Inflammatory macrophage treated with lipopolysaccharide for 4 hours (primary cell): Measurements from ENCODE around the gene TMEM269.
A peak's percentile ranks its signal among the peaks of the same experiment; 100 is the strongest.

ENCODE experiments used
- DNase-seq: peaks from one replicate; pipeline ENCODE4 v3.0.0-alpha.2; 2020

The TMEM269 gene, protein sequence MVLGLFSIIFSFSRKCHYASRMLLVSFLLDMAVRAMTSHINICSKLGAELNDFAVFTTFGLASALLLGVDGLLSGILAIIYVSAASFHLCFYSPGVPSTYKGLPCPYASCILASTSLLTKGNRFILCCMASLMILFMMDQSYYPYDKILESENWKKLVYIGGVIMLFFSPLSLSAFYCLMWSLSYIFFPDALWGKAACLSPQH

DNA sequence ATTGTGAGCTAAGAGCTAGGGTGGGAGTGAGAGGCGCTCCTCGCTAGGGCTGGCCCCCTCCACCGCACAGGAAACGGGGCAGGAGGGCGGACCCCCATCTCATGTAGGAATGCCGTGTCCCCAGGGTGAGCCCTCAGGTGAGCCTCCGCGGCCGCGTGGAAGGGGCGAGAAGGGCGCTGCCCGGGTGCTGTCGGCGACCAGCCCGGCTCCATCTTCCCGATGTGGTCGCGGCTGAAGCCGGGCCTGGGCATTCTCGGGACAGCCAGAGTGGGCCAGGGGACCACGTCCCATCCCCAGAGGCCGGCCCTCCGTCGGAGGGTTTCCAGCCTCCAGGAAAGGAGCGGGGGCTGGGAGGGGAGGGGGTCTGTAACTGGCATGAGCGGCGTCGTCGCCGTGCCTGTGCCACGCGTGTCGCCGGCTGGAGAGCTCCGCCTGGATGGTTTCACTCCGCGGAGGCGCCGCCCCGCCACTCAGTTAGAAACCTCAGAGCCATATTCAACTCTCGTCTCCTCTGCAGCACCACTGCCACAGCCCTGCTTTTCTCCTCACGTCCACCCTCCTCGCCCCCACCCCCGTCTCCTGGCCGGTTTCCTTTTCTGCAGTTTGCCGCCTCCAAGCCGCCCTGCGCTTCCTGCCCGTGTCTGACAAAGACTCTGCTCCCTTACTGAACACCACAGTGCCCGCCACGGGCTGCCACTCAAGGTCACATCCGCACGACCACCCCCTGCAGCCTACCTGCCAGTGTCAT is at the start of gene TMEM269:
TSS of gene TMEM269 (plus strand) at position 46 of the 748 bp plus-strand sequence. CDS start 4,903 bp downstream, outside the sequence.
- no peak for DNase-seq

DNA sequence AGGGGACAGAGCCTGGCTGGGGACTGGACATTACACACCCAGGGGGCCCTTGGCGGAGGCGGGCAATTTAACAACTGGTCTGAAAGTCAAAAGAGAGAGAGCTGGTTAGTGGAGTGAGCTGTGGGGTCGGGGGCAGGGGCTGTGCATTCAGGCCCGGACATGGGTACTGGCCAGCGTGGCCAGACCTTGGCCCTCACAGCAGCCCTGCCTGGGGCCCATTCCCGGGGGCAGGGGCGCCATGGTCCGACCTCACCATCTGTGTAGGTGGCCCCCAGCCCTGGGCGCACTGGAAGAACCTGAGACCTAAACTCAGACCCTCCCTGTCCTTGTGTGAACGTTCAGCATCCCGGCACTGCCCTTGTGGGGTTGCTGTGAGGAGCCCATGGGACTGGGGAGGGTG is 49.7 kb upstream of the TMEM269 start:
- DNase-seq, result no peak

DNA sequence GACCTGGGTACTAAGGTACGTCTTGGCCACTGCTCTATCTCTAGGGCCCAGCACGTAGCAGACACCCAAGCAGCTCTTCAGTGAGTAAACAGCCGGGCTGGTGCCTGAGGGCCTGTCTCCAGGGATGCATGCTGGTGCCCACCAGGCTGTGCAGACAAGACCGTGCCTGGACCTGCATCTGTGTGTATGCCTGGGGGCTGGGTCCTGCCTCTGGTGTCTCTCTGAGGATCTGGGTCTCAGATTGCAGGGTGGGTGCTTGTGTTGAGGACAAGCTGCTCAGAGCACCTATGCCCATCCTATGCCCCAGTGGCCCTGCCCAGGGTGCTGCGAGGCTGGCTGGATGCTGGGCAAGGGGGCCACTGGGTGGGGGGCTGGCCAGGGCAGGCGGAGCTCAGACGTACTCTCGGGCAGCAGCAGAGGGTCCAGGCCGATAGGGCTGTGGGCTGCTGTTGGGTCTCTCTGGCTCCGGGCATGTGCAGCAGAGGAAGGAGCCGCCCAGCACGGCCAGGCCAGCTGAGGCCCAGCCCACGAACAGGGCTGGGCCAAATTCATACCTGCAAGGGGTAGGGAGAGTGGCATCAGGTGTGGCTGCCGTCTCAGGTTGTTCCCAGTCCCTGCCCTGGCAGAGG is 49.2 kb upstream of the TMEM269 start:
- DNase-seq, result no peak

DNA sequence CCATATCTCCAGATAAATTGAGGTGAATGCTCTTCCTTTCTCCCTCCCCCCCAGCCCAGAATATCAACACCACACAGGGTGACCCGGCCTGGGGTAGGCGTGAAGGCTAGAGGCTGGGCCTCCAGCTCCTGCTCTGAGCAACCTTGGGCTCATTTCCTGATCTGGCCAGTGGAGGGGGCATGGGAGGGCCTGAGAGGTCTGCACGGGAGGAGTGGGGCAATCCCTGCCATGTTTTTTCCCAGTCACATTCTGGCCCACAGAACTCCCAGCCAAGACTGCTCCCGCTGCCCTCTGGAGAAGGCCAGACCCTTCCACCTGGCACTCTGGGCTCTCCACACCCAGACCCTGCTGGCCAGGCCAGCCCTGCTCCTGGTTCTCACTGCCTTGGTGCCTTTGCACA is 48.6 kb upstream of the TMEM269 start:
- DNase-seq, result peak; percentile 51

DNA sequence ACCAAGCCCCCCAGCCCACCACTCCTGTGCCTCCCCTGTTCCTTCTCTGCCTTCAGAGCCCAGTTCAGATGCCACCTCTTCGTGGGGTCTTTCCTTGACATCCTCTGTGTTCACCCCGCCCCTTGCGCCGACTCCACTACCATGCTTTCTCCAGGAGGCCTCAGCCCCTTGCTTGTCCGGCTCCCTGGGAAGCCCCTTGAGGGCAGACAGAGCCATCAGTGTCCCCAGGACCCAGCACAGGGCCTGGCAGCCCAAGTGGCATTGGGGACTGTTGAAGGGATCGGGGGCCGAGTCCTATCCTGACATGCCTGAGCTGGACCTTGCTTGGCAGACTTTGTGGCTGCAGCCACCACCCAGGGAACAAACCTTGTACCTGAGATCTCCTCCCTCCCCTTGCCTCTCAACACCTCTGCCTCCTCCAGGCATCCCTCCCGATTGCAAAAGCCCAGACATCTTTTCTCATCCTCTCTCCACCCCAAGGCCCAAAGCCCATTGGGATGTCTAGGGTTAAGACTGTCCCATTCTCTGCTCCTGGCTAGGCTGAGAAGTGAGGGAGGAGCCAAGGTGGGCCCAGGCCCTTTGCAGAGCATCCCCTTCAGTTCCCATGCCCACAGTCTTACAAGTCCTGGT is 48.1 kb upstream of the TMEM269 start:
- no peak for DNase-seq

DNA sequence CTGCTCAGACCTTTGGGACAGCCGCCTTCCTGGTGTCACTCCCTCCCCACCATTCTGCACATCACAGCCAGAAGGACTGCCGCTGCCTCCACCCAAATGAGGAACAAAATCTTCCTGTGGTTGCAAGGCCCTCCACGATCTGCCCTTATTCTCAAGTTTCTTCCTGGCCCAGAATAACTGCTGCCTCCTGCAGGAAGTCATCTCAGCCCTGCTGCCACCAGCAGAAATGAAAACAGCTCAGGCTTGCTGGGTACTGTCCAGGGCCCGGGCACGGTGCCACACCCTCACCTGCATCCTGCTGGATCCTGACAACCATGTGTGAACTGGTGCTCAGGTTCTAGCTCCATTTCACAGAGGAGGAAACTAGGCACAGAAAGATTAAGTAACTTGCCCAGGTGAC is 47.5 kb upstream of the TMEM269 start:
- DNase-seq, result peak; percentile 55

DNA sequence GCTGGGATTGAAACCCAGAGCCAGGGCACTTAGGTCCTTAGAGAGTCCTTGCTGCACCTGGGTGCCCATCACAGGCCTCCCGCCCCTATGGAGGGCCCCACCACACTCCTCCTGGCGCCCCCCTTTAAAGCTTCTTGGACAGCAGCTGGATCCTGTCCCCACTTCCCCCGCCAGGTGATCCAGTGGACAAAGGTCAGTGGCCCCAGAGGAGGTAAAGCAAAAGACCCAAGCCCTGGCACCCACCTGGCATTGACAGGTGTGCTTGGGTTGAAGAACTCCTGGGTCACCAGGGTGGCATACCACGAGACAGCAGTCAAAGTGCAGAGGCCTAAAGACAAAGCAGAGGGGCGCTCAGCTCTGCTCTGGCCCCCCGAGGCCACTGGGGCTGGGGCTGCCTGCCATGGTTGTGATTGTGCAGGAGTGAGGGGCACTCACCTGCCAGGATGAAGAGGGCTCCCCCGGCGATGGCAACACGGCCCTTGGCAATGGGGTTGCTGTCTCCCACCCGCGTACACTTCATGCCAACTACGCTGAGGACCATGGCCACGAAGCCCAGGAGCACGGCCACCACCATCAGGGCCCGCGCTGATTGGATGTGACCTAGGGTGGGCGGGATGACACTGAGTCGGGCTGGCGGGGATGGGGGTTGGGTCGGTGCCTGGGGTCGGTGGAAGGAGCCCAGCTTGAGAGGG is 46.7 kb upstream of the TMEM269 start:
- no peak for DNase-seq

DNA sequence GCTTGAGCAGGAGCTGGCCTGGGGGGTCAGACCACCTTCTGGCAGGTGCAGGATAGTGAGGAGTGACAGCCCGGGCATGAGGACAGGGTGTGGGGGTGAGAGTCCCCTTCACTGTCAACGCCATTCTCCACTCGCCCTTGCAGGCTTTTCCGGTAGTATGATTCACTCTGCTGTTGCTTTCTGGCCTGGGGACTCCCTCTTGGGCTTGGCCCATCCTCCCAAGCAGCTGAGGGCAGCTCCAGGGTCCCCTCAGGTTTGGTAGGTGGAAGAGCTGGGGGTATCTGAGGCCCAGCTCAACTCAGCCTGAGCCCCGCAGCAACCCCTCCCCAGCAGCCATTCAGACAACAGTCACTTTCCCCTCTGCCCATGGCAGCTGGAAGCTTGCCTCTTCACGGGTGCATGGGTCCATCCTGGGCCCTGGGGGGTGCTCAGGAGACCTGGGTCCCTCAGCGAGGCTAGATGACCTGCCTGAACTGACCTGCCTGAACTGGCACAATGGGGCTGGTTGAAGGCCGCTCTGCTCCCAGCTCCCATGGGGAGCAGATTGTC is 46.0 kb upstream of the TMEM269 start:
- DNase-seq, result no peak

DNA sequence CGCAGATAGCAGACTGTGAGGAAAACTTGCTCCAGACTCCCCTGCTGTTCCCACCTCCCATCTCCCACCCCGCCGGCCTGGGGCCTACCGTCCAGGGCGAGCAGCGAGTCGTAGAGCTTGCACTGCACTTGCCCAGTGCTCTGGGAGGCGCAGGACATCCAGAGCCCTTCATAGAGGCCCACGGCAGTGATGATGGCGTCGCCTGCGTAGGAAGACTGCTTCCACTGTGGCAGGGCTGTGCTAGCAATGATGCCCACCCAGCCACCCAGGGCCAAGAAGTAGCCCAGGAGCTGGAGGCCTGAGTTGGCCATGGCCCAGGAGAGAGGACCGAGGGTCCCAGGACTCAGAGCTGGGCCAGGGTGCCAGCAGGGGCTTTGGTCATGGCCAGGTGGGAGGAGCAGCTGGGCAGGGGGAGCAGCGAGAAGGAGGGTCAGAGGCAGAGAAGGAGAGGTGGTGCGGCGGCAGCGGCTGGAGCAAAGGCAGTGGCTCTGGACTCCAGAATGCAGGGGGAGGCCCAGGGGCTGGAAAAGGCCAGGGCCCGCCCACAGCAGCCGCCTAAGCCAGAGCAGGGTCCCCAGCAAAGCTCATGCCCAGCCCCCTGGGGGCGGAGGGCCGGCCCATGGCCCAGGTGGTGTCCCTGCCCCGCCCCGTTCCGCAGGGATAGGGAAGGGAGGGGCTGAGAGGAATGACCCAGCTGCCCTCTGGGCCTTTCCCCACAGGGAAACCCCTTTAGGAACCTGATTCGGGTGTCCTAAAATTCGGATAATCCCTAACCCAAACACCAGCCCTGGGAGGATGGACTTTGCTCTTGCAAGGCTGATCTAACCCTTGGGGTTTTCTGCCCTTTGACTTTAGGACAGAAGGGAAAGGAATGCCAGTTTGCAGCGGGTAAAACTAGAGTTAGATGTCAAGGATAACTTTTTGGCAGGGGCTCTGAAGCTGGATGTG is 44.8 kb upstream of the TMEM269 start, which contains the start of gene CLDN19:
TSS of gene CLDN19 (minus strand) at position 484 of the 948 bp plus-strand sequence. CDS start at position 311, 173 bp downstream.
- no peak for DNase-seq

DNA sequence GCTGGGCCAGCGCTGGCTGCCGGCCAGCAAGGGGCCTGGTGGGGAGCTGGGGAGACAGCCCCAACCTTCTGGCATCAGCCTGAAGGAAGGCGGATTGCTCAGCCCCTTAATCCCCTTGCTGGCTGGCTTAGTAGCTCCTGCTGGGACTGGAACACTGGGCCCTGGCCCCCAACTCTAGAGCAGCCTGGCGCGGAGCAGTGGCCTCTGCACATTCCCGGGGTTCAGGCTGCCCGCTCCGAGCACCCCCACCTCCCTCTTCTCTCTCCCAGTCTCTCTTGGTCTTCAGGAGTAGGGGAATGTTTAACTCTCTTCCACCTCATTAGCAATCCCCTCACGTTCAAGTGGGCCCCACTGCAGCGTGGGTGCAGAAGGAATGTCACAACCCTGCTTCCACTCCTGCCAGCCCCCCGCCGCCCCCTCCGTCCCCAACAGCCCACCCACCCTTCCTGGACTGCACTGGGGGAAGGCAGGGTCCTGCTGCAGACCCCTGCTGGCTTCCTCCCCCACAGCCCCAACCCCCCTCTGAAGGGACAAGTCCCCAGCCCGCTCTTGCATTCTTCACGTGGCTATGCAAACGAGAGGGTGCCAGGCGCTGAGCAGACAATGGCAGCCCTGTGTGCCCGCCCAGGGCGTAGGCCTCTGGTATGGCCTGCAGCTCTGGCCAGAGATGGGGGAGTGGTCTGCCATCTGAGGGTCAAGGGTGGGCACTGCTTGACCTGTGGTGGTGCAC is 43.8 kb upstream of the TMEM269 start:
- DNase-seq, result no peak

DNA sequence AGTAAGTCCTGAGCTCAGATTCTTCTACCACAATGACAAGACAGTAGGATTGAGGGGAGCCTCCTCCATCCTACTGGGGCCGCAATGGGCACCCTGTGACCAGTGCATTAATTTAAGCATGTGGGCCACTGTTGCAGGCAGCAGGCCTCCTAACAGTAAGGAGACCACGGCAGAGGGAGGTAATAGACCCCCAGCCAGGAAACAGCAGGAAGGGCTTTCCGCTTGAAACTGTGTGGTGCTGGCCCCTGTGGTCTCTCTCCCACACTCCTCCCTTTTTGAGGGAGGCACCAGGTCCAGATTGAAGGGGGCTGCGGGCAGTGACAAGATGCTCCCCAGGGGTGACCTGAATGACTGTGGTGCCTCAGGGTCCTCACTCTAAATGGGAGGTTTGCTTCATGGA is 43.1 kb upstream of the TMEM269 start:
- DNase-seq, result no peak

DNA sequence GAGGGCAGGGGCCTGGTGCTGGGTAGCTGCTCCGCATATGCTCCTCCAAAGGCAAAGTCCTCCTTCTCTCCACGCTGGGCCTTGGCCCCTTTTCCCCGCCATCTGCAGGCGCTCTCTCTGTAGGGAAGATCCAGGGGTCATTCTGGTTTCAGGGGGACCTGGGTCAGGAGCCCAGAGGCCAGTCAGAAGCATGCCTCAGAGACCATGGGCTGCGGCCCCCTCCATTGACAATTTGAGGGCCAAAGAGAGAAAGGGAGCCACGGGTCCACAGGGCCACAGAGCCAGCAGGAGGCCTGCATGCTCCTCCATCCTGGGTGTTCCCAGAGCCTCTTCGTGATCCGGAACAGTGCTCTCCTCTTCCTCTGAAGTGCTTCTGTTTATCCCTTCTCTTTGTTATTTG is 42.6 kb upstream of the TMEM269 start:
- DNase-seq, result no peak

DNA sequence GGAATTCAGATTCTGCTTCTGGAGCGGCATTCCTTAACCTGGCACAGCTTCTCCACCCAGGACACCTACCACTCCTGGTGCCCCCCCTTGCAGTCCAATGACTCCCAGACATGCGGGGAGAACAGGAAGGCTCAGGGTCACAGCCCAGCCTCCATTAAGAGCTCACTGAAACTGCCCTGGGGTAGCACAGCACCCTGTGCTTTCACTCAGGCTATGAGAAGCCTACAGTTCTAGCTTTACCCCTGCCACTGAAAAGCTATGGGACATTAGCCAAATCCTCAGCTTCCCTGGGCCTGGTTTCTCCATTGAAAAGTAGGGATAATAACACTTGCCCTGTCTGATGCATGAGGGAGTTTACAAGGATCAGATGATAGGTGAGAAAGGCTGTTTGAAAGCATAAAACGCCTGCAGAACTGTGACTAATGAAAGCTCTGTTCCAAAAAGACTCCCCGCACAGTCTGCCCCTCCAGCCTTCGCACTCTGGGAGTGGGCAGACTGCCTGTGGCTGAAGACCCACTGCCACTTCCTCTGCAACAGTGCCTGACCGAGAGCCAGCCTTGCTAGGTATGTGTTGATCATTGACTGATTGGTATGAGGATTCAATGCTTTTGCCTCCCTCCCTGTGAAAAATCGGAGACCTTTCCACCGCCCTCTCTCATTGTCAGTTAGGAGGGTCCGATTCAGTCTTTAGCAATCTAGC is 42.0 kb upstream of the TMEM269 start:
- no peak for DNase-seq

DNA sequence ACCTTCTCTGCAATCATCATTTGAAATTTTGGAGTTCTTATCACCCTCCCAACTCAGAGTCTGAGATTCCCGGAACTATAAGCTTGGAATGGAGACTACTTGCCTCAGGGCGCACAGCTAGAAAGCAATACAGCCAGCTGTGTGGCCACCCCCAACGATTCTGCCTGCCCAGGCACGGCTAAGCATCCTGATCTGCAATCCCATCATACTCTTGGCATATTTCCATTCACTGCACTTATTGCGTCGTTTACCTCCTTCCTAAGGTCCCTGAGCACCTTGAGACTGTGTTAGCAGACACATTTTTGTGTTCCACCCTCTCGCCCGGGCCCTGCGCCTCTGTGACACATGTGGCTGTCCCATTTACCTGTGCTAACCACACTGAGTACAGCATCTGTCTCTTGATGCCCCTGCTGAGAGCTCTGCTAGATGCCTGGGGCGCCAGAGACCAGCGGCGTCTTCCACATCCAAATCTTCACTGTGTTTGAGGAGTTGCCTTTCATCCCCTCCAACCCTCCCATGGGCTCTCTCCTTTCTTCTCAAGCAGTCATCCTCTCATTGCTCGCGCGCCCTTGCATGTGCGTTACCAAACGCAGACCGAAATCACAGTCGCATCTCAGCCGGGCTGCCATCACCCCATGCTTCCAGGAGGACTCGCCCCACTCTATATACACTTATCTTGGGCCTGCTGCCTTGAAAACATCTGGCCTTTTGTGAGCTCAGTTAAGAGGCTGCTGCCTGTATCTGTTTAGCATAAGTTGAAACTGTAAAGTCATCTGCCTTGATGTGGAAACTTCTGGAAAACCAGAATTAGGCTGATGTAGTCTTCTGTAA is 41.3 kb upstream of the TMEM269 start:
- no peak for DNase-seq

DNA sequence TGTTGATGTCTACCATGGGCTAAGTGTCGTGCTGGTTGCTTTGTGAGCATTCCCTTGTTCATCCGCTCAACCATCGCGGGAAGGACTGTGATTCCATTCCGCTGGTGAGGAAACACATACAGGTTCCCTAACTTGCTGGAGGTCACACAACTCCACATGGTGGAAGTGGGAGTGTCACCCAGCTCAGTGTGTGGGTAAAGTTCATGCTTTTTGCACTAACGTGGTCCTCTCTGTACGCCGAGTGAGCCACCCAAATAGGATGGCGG is 40.7 kb upstream of the TMEM269 start:
- no peak for DNase-seq

DNA sequence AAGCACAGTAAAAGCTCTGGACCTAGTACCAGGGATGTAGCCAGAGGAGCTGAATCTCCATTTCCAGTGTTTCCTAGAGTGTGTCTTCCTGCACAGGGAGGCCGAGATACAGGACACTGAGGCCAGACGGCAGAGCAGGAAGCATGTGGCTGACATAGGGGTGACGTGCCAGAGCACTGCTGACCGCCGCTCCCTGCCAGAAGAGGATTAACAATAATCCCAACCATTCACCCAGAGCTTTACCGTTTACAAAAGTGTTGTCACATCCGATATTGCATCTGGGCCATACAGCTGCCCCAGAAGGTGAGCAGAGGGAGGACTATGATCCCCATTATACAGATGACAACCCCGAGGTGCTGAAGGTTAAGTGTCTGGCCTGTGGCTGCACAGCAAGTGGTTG is 38.9 kb upstream of the TMEM269 start:
- no peak for DNase-seq

DNA sequence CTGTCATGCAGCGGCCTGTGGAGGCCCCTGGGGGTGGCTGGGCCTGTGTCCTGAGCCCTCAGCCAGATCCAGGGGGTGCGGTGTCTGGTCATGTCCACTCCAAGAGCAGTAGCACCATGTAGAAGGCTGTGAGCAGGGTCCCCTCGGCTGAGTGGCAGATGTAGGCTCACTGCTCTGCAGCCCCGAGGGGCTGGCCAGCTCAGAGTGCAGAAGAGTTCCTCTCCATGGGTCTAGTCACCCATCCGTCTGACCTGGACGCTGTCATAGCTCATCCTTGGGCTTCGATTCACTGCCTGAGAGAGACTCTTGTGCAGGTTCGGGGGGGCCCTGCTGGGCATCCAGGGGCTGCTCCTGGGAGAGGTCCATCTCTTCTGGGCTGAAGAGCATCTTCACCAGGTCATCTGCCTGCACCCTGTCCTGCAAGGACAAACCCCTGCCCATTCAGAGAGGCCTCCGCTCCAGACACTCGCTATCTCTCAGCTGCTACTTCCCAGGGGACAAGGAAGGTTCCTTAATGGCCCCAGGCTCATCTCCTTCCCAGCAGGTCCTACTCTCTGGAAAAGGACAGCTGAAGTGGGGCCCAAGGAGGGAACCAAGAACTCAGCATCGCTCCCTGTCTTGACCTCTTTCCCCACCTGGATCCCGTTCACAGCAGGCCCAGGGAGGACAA is 38.2 kb upstream of the TMEM269 start:
- no peak for DNase-seq

DNA sequence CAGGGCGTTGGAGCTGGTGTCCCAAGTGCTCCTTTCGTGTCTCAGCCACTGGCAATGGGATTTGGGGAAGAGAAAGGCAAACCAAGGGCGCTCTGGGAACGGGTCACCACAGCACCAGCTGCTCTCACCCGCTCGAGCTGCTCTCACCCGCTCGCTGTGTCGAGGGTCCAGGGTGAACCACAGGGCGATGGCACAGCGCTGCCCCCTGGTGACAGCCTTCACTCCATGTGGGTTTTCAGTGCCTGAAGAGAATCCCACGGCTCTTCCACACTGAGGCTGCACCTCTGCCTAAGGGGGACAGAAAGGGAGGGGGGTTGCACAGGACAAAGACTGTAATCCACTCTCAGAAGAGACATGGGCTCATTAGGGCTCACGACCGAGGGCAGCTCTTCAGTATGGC is 37.7 kb upstream of the TMEM269 start:
- DNase-seq, result peak; percentile 18

DNA sequence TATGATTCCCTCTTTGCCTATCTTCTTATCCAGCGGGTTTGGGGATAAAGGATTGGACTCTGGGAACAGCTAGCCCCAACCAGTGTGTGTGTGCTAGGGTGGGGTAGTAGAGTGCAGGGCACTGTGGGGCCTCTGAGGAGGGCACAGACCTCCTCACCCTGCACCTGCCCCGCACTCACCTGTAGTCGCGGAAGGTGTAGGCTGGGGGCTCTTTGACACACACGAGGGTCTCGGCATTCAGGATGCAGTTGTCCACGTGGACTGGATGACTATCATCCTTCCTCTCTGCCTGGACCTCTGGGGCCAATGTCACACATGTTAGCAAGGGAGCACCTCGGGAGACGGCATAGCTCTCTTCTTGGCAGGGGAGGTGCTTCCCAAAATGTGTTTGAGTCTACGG is 36.8 kb upstream of the TMEM269 start:
- no peak for DNase-seq
